ENCODE data around the gene PDIA2.
"Not testable (repeated sequence)": the region's sequence is repeated elsewhere in the genome, so short reads cannot be mapped to it uniquely, and the experiment has no call there.

The PDIA2 gene

GRCh38 chr16:263944-264343 lies 19.0 kb upstream of the PDIA2 start:
- no peak for DNase-seq

- DNase-seq: no peak
These were observed 18.5 kb upstream of the PDIA2 start for GRCh38 chr16:264440-264951.

GRCh38 chr16:265002-265529 lies 17.9 kb upstream of the PDIA2 start:
- no peak for DNase-seq

- no peak for DNase-seq
These were observed 17.3 kb upstream of the PDIA2 start for GRCh38 chr16:265711-266110.

GRCh38 chr16:266258-267164 lies 16.5 kb upstream of the PDIA2 start:
- DNase-seq: no peak

GRCh38 chr16:267562-267961 lies 15.4 kb upstream of the PDIA2 start:
- not testable (repeated sequence) for DNase-seq

GRCh38 chr16:268141-269053 lies 14.6 kb upstream of the PDIA2 start:
- DNase-seq: no peak

GRCh38 chr16:269061-269796 lies 13.7 kb upstream of the PDIA2 start:
- no peak for DNase-seq

GRCh38 chr16:270381-271255 lies 12.3 kb upstream of the PDIA2 start:
- DNase-seq: no peak

- DNase-seq: no peak
These were observed 10.1 kb upstream of the PDIA2 start for GRCh38 chr16:272633-273546.

- DNase-seq: no peak
These were observed 9.2 kb upstream of the PDIA2 start for GRCh38 chr16:273547-274421.

- peak; percentile 32 for DNase-seq
These were observed 7.8 kb upstream of the PDIA2 start for GRCh38 chr16:275041-275641.

- no peak for DNase-seq
These were observed 7.2 kb upstream of the PDIA2 start, which contains the start of gene RGS11 for GRCh38 chr16:275786-276232. RGS11 (minus strand) TSS chr16:275944; CDS start chr16:275911, 33 bp downstream.

- DNase-seq: no peak
These were observed 6.4 kb upstream of the PDIA2 start for GRCh38 chr16:276426-277077.

GRCh38 chr16:278863-279366 lies 4.0 kb upstream of the PDIA2 start:
- peak; percentile 71 for DNase-seq

- DNase-seq: no peak
These were observed 3.4 kb upstream of the PDIA2 start for GRCh38 chr16:279531-279930.

- DNase-seq: no peak
These were observed 2.9 kb upstream of the PDIA2 start for GRCh38 chr16:280005-280460.

GRCh38 chr16:280552-280951 lies 2.4 kb upstream of the PDIA2 start, which contains the start of gene ARHGDIG:
ARHGDIG (plus strand) TSS chr16:280591; CDS start chr16:280681, 90 bp downstream.
- no peak for DNase-seq
